ENCODE results near the gene HOXA3. TPM values are rescaled to one million over a fixed set of nuclear protein-coding genes. Genes with fewer than 3 reads are reported as not detected.
A peak's percentile ranks its signal among the peaks of the same experiment; 100 is the strongest.

Gene HOXA3
- total and polyA plus RNA-seq, 9 of the 15 experiments (the other 6 are each of a cell fraction or from before 2014, with no cell fraction given): 0.04 to 0.13 TPM; not detected in 7

GRCh38 chr7:27196287-27196767 is 43.9 kb upstream of the HOXA3 start:
- POLR2A ChIA-PET: interaction anchor here (0.7 kb wide), 1 partner anchor 9 kb away, joined by 6 read pairs; no protein-coding TSS in a partner anchor
- in situ Hi-C loops (cut with MboI): no loop called here
- peak; percentile 81 for TF ChIP-seq ARID2 (IDR thresholded peaks at IDR 0.05)
- TF ChIP-seq, protein P1, sequence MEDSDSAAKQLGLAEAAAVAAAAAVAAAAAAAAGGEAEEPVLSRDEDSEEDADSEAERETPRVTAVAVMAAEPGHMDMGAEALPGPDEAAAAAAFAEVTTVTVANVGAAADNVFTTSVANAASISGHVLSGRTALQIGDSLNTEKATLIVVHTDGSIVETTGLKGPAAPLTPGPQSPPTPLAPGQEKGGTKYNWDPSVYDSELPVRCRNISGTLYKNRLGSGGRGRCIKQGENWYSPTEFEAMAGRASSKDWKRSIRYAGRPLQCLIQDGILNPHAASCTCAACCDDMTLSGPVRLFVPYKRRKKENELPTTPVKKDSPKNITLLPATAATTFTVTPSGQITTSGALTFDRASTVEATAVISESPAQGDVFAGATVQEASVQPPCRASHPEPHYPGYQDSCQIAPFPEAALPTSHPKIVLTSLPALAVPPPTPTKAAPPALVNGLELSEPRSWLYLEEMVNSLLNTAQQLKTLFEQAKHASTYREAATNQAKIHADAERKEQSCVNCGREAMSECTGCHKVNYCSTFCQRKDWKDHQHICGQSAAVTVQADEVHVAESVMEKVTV (CRISPR knock-in tag; IDR thresholded peaks at IDR 0.05): peak; percentile 77; the same call in 1 of the 2 replicates
- TF ChIP-seq SMAD2 (IDR thresholded peaks at IDR 0.05; ENCODE audit: low read depth, low read length): no peak
- no peak for TF ChIP-seq NCOR1 (IDR thresholded peaks at IDR 0.05)
- TF ChIP-seq MEIS2 (IDR thresholded peaks at IDR 0.05; ENCODE audit: partially characterized antibody): peak; percentile 43
- peak; percentile 32; the same call in 1 of the 2 replicates for TF ChIP-seq RB1 (IDR thresholded peaks at IDR 0.05; ENCODE audit: low read depth)
- TF ChIP-seq ESRRA (IDR thresholded peaks at IDR 0.05; ENCODE audit: borderline replicate concordance, low read depth): peak; percentile 96
- TF ChIP-seq CC2D1A (IDR thresholded peaks at IDR 0.05): peak; percentile 59; the same call in 1 of the 2 replicates
- TF ChIP-seq, protein P2, sequence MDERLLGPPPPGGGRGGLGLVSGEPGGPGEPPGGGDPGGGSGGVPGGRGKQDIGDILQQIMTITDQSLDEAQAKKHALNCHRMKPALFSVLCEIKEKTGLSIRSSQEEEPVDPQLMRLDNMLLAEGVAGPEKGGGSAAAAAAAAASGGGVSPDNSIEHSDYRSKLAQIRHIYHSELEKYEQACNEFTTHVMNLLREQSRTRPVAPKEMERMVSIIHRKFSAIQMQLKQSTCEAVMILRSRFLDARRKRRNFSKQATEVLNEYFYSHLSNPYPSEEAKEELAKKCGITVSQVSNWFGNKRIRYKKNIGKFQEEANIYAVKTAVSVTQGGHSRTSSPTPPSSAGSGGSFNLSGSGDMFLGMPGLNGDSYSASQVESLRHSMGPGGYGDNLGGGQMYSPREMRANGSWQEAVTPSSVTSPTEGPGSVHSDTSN (CRISPR knock-in tag; IDR thresholded peaks at IDR 0.05; ENCODE audit: low read depth): no peak
- TF ChIP-seq, protein P2 (tag; conservative IDR thresholded peaks at IDR 0.05; ENCODE audit: low read depth): peak; percentile 61
- TF ChIP-seq STAG1 (CRISPR knock-in tag; IDR thresholded peaks at IDR 0.05; ENCODE audit: borderline replicate concordance): peak; percentile 64; the same call in 1 of the 2 replicates
- 0 out of 2 replicates have a peak, but pooled peaks have one; percentile 41 for TF ChIP-seq ZNF384 (IDR thresholded peaks at IDR 0.05; ENCODE audit: low read depth, low read length)

More at GRCh38 chr7:27196287-27196767, 43.9 kb upstream of the HOXA3 start:
- no peak overlapping the region for H3K9ac ChIP-seq (ENCODE audit: insufficient read depth in 1 of 2, low read depth in 2 of 2, low read length in 2 of 2)
- H3K9me3 ChIP-seq (replicated peaks; ENCODE audit: control insufficient read depth, insufficient read depth, low read depth, low read length): no peaks in the 10 kb centered on the region
- peak; percentile 97 for FAIRE-seq
- no peaks in the 10 kb centered on the region for H4K20me1 ChIP-seq (replicated peaks; ENCODE audit: control insufficient read depth, insufficient read depth, low read length)
- H3K4me2 ChIP-seq (ENCODE audit: insufficient read depth, low read length): no peak overlapping the region
- no peak overlapping the region for H2AFZ ChIP-seq (ENCODE audit: low read depth, low read length)
- under 1% methylated on average over 6 of the region's 6 CpGs for WGBS (ENCODE audit: insufficient coverage, low coverage, missing lambda C conversion rate)
- no peaks in the 10 kb centered on the region for H3K79me2 ChIP-seq (ENCODE audit: control insufficient read depth, insufficient read depth, low read length)
- CTCF ChIA-PET (ENCODE audit: low intra/inter-chr PET ratio): interaction anchor here (0.5 to 2.8 kb wide), 7 partner anchors 380 to 824 kb away, joined by 3 to 25 read pairs (median 4); no protein-coding TSS in a partner anchor
- H3K4me1 ChIP-seq (replicated peaks in 1 of 2; ENCODE audit: control insufficient read depth in 2 of 2, insufficient read depth in 2 of 2, low read length in 2 of 2): peaks cover 0 to 20% of the 10 kb centered on the region in 2 experiments; a peak in 1 of 5 replicates
- H3K4me3 ChIP-seq: no peak overlapping the region
- no peaks in the 10 kb centered on the region for H3K9me1 ChIP-seq (ENCODE audit: control insufficient read depth, insufficient read depth, low read length)
- peaks cover 23 to 49% of the 10 kb centered on the region in 2 experiments for H3K27me3 ChIP-seq (ENCODE audit: control insufficient read depth in 2 of 2, insufficient read depth in 2 of 2, low read length in 2 of 2)
- no TSS peak for BruUV-seq (replicated peaks)
- H3K36me3 ChIP-seq (ENCODE audit: control insufficient read depth, insufficient read depth, low read length): no peaks in the 10 kb centered on the region
- no peak overlapping the region for H3K27ac ChIP-seq (ENCODE audit: extremely low read depth, low read depth, low read length)
- ATAC-seq: peak; percentile 73
- intact Hi-C loops (cut with micrococcal nuclease): loop anchor here (1.0 to 5.0 kb wide), 5 partner anchors 381 to 896 kb away; no protein-coding TSS in a partner anchor
- DNase-seq (ENCODE audit: extremely low read depth in 1 of 4, low spot score in 3 of 4): peak; percentile 65 to 77 (median 70)

Measured in K562 (cell line).